OCI-LY3 (cell line): ENCODE results near the gene EPHA6.

ENCODE experiments used
- H2AFZ ChIP-seq: fragments of 200-600, 300-600 bp; shearing (Covaris generic); 2 replicates; pipeline ENCODE4 v1.6.0; 2014; ENCODE audit warnings: antibody characterized with exemption, low read depth, low read length
- H3K27ac ChIP-seq: fragments of 200-600, 300-600 bp; sonication (generic); 2 replicates; pipeline ENCODE4 v1.5.1; 2014; ENCODE audit warnings: mild to moderate bottlenecking, low read length, moderate library complexity, mixed read lengths
- H3K27me3 ChIP-seq: fragments of 200-600, 300-600 bp; sonication (generic); 2 replicates; pipeline ENCODE4 v1.6.1; 2014; ENCODE audit warnings: low read depth, low read length, mixed read lengths
- H3K36me3 ChIP-seq: fragments of 200-600, 300-600 bp; sonication (generic); replicated peaks from 2 replicates; pipeline ENCODE3; 2014; ENCODE audit warnings: low read depth, low read length, mixed read lengths
- H3K4me1 ChIP-seq: fragments of 300-600, 200-600 bp; sonication (generic); 2 replicates; pipeline ENCODE4 v1.6.1; 2014; ENCODE audit warnings: low read length, mixed read lengths
- H3K4me2 ChIP-seq: fragments of 200-600, 300-600 bp; sonication (generic); 2 replicates; pipeline ENCODE4 v1.6.1; 2014; ENCODE audit warnings: low read length, mixed read lengths
- H3K4me3 ChIP-seq: fragments of 300-600, 200-600 bp; sonication (generic); 2 replicates; pipeline ENCODE4 v1.5.1; 2014; ENCODE audit warnings: antibody characterized with exemption, mild to moderate bottlenecking, low read length, moderate library complexity
- H3K79me2 ChIP-seq: fragments of 300-600, 200-600 bp; shearing (Covaris generic); 2 replicates; pipeline ENCODE4 v1.6.1; 2014; ENCODE audit warnings: mild to moderate bottlenecking, low read length, mixed read lengths
- H3K9ac ChIP-seq: fragments of 300-600, 200-600 bp; shearing (Covaris generic); 2 replicates; pipeline ENCODE4 v1.6.0; 2014; ENCODE audit warnings: mild to moderate bottlenecking, low read length, moderate library complexity
- H3K9me3 ChIP-seq: fragments of 200-600, 300-600 bp; shearing (Covaris generic); 2 replicates; pipeline ENCODE4 v1.6.1; 2014; ENCODE audit warnings: low read length, mixed read lengths; ENCODE audit not compliant: insufficient read depth
- H4K20me1 ChIP-seq: fragments of 200-600, 300-600 bp; sonication (generic); 2 replicates; pipeline ENCODE4 v1.6.1; 2016; ENCODE audit warnings: low read length, mixed read lengths; ENCODE audit not compliant: insufficient read depth
- EZH2phosphoT487 ChIP-seq: fragments of 200-600 bp; shearing (Covaris generic); IDR thresholded peaks from 2 replicates; pipeline ENCODE4 v1.6.1; 2018; ENCODE audit warnings: antibody characterized with exemption, mixed run types, low read depth
- TF ChIP-seq, protein P1 (sequence below): fragments of 200-600, 300-600 bp; sonication (generic); IDR thresholded peaks from 2 replicates; pipeline ENCODE4 v1.5.1; 2014; ENCODE audit warnings: antibody characterized with exemption, low read length, low read depth

The EPHA6 gene

GRCh38 chr3:97197830-97198229 is 383.4 kb downstream of the EPHA6 start:
- Histone ChIP-seq H2AFZ (no peak overlapping the region), H3K4me1 (no peaks in the 10 kb centered on the region), H3K9me3 (no peaks in the 10 kb centered on the region), H3K27me3 (no peaks in the 10 kb centered on the region), H3K79me2 (no peaks in the 10 kb centered on the region), H3K9ac (no peak overlapping the region), H3K4me2 (no peak overlapping the region), H3K4me3 (no peak overlapping the region), H4K20me1 (no peaks in the 10 kb centered on the region), H3K27ac (no peak overlapping the region), H3K36me3 (no peaks in the 10 kb centered on the region)
- no peak for TF ChIP-seq EZH2phosphoT487
- TF ChIP-seq, protein P1, sequence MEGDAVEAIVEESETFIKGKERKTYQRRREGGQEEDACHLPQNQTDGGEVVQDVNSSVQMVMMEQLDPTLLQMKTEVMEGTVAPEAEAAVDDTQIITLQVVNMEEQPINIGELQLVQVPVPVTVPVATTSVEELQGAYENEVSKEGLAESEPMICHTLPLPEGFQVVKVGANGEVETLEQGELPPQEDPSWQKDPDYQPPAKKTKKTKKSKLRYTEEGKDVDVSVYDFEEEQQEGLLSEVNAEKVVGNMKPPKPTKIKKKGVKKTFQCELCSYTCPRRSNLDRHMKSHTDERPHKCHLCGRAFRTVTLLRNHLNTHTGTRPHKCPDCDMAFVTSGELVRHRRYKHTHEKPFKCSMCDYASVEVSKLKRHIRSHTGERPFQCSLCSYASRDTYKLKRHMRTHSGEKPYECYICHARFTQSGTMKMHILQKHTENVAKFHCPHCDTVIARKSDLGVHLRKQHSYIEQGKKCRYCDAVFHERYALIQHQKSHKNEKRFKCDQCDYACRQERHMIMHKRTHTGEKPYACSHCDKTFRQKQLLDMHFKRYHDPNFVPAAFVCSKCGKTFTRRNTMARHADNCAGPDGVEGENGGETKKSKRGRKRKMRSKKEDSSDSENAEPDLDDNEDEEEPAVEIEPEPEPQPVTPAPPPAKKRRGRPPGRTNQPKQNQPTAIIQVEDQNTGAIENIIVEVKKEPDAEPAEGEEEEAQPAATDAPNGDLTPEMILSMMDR, result no peak

DNA sequence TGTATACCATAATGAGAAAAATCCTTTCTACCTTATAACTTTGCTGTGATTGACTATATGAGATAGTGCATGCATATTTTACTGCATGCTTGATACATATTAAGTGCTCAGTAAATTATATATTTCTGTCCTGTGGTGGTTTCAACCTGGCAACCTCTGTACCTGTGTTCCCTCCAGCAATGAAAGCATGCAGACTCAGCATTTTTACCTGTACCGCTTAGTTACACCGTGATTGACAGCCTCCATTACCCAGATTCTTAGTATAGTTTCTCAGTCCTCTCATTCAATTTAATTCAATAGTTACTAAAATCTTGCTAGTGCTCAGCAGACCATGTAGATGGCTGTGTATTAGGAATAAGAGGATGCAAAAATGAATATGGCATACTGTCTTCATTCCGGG is 386.0 kb downstream of the EPHA6 start:
- no peaks in the 10 kb centered on the region for H3K9me3 ChIP-seq
- no peaks in the 10 kb centered on the region for H3K79me2 ChIP-seq
- H3K27me3 ChIP-seq, result no peaks in the 10 kb centered on the region
- H3K27ac ChIP-seq, result no peak overlapping the region
- H2AFZ ChIP-seq, result no peak overlapping the region
- H4K20me1 ChIP-seq, result no peaks in the 10 kb centered on the region
- no peaks in the 10 kb centered on the region for H3K4me1 ChIP-seq
- no peak overlapping the region for H3K4me3 ChIP-seq
- H3K36me3 ChIP-seq, result no peaks in the 10 kb centered on the region
- H3K4me2 ChIP-seq, result no peak overlapping the region
- no peak for TF ChIP-seq EZH2phosphoT487
- TF ChIP-seq, protein P1, result no peak
- H3K9ac ChIP-seq, result no peak overlapping the region

DNA sequence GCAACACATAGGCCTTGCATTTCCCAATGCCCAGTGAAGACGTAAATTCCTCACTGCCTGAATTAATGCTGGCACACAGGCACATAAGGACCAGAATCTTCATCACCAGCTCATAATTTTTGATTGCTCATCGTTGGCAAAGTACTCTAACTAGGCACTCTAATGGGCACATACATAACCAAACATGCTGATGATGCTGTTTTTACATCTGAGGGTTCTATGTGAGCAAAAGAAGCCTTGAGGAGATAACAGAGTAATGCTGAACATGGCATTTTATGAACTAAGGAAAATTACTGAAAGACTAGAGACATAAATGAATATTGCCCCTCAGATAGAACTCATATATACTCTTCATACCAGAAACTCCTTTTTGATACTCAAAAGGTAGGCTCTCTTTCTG is 387.4 kb downstream of the EPHA6 start:
- Histone ChIP-seq H3K4me3 (no peak overlapping the region), H3K36me3 (no peaks in the 10 kb centered on the region), H3K9ac (no peak overlapping the region), H3K4me1 (no peaks in the 10 kb centered on the region), H3K9me3 (no peaks in the 10 kb centered on the region), H3K27me3 (no peaks in the 10 kb centered on the region), H3K79me2 (no peaks in the 10 kb centered on the region), H3K27ac (no peak overlapping the region), H4K20me1 (no peaks in the 10 kb centered on the region), H3K4me2 (no peak overlapping the region), H2AFZ (no peak overlapping the region)
- TF ChIP-seq EZH2phosphoT487, result no peak
- TF ChIP-seq, protein P1, result no peak

- H3K79me2 ChIP-seq, result no peaks in the 10 kb centered on the region
- TF ChIP-seq EZH2phosphoT487, result no peak
- TF ChIP-seq, protein P1, result no peak
- H4K20me1 ChIP-seq, result no peaks in the 10 kb centered on the region
- no peak overlapping the region for H2AFZ ChIP-seq
- no peaks in the 10 kb centered on the region for H3K36me3 ChIP-seq
- no peaks in the 10 kb centered on the region for H3K27me3 ChIP-seq
- no peak overlapping the region for H3K27ac ChIP-seq
- peaks cover 15% of the 10 kb centered on the region for H3K4me1 ChIP-seq
- H3K9me3 ChIP-seq, result no peaks in the 10 kb centered on the region
- no peak overlapping the region for H3K9ac ChIP-seq
- no peak overlapping the region for H3K4me3 ChIP-seq
- no peak overlapping the region for H3K4me2 ChIP-seq
Measured at GRCh38 chr3:97228966-97229365, 414.6 kb downstream of the EPHA6 start.
